ENCODE measurements around the gene B4GALT4. TPM values are rescaled to one million over a fixed set of nuclear protein-coding genes. Genes with fewer than 3 reads are reported as not detected.

B4GALT4 gene
- total and polyA plus RNA-seq, 2 of the 8 experiments (the other 6 are each of a cell fraction or from before 2014, with no cell fraction given) = 14.6 to 44.7 TPM

GRCh38 chr3:119205685-119206084 is 35.0 kb downstream of the B4GALT4 start:
- no peak overlapping the region for H2BK15ac ChIP-seq (ENCODE audit: low read length)
- H2AFZ ChIP-seq (ENCODE audit: low read length) = no peak overlapping the region
- POLR2A ChIA-PET (ENCODE audit: partially characterized antibody) = interaction anchor here (0.8 to 1.1 kb wide), 2 partner anchors 36 to 244 kb away, joined by 3 to 4 read pairs; partner anchors contain the start of gene B4GALT4
- no peak overlapping the region for H4K5ac ChIP-seq (ENCODE audit: insufficient read length, low read depth, low read length)
- peaks cover 0 to 13% (median 1%) of the 10 kb centered on the region in 4 experiments; a peak in 1 of 8 replicates for H3K36me3 ChIP-seq (ENCODE audit: control insufficient read depth in 2 of 4, insufficient read depth in 4 of 4, low read length in 3 of 4)
- no peak overlapping the region for H3K9ac ChIP-seq (replicated peaks in 1 of 4; ENCODE audit: extremely low read depth in 1 of 4, low read depth in 3 of 4, low read length in 3 of 4)
- no peak overlapping the region for H3K56ac ChIP-seq (replicated peaks; ENCODE audit: insufficient read length, low read depth, low read length)
- no peaks in the 10 kb centered on the region for H3K79me1 ChIP-seq (ENCODE audit: low read depth, low read length)
- H2BK120ac ChIP-seq (replicated peaks; ENCODE audit: low read depth, low read length) = no peak overlapping the region
- H4K8ac ChIP-seq (ENCODE audit: extremely low read depth, insufficient read depth, low read length) = no peak overlapping the region
- H3K4ac ChIP-seq (replicated peaks; ENCODE audit: insufficient read length, low read depth, low read length) = no peak overlapping the region
- no peak overlapping the region for H4K91ac ChIP-seq (replicated peaks; ENCODE audit: insufficient read length, low read length)
- H3K23ac ChIP-seq (ENCODE audit: insufficient read length) = no peak overlapping the region
- H3K4me2 ChIP-seq (ENCODE audit: insufficient read depth in 1 of 2, low read depth in 2 of 2, low read length in 2 of 2) = no peak overlapping the region
- no peaks in the 10 kb centered on the region for H4K20me1 ChIP-seq (replicated peaks in 1 of 2; ENCODE audit: control insufficient read depth in 1 of 2, insufficient read depth in 2 of 2, low read length in 2 of 2)
- H3K14ac ChIP-seq (ENCODE audit: insufficient read length) = no peak overlapping the region
- CTCF ChIA-PET (ENCODE audit: partially characterized antibody) = no interaction called here
- H3K27me3 ChIP-seq (replicated peaks in 1 of 4; ENCODE audit: control insufficient read depth in 3 of 4, extremely low read depth in 1 of 4, insufficient read depth in 3 of 4, low read length in 3 of 4) = no peaks in the 10 kb centered on the region
- no peak overlapping the region for H2BK20ac ChIP-seq (ENCODE audit: low read length)
- no peak for TF ChIP-seq EZH2 (IDR thresholded peaks at IDR 0.05; ENCODE audit: low read depth, low read length, severe bottlenecking)
- TF ChIP-seq POLR2A (IDR thresholded peaks at IDR 0.05; ENCODE audit: control extremely low read depth in 1 of 2, low read depth in 2 of 2, low read length in 2 of 2) = peak in 1 of 2 experiments; percentile 21; a peak in 1 of 3 replicates
- TF ChIP-seq POLR2AphosphoS5 (IDR thresholded peaks at IDR 0.05; ENCODE audit: low read depth, low read length) = peak; percentile 30; the same call in 1 of the 2 replicates
- H2BK12ac ChIP-seq (ENCODE audit: low read depth, low read length) = no peak overlapping the region
- DNase-seq (ENCODE audit: low read depth in 1 of 2, low spot score in 2 of 2) (no peak), FAIRE-seq (no peak)
- 94% methylated on average over 4 of the region's 5 CpGs; no CpG with 5 or more reads in 1 of the 2 experiments for WGBS, 2 experiments (ENCODE audit: extremely low coverage in 1 of 2, insufficient coverage in 1 of 2, insufficient read length in 1 of 2, insufficient replicate concordance in 2 of 2, low coverage in 1 of 2, low lambda C conversion rate in 2 of 2, missing lambda C conversion rate in 1 of 2)
- H3K4me3 ChIP-seq (ENCODE audit: extremely low read depth in 1 of 4, insufficient read depth in 2 of 4, low read depth in 3 of 4, low read length in 4 of 4) = no peak overlapping the region
- H3K79me2 ChIP-seq (ENCODE audit: control insufficient read depth in 1 of 2, insufficient read depth in 2 of 2, low read length in 2 of 2) = no peaks in the 10 kb centered on the region
- H2BK5ac ChIP-seq (ENCODE audit: low read depth, low read length) = no peak overlapping the region
- H3K18ac ChIP-seq (ENCODE audit: extremely low read depth, low read length) = no peak overlapping the region
- no peaks in the 10 kb centered on the region for H3K4me1 ChIP-seq (replicated peaks in 1 of 4; ENCODE audit: control insufficient read depth in 3 of 4, insufficient read depth in 4 of 4, low read length in 3 of 4)
- peaks cover 0 to 2% of the 10 kb centered on the region in 2 experiments; a peak in 1 of 4 replicates for H3K9me3 ChIP-seq (ENCODE audit: insufficient read depth in 2 of 2, low read depth in 1 of 2, low read length in 1 of 2)
- no peak overlapping the region for H2AK5ac ChIP-seq (ENCODE audit: low read depth, low read length)
- no peak overlapping the region for H3K27ac ChIP-seq (ENCODE audit: low read depth, low read length)
- H3K23me2 ChIP-seq (ENCODE audit: low read depth, low read length) = no peaks in the 10 kb centered on the region; the same call in 1 of the 2 replicates
